ENCODE results near the gene STAMBPL1.
A peak's percentile ranks its signal among the peaks of the same experiment; 100 is the strongest.

The STAMBPL1 gene

DNA sequence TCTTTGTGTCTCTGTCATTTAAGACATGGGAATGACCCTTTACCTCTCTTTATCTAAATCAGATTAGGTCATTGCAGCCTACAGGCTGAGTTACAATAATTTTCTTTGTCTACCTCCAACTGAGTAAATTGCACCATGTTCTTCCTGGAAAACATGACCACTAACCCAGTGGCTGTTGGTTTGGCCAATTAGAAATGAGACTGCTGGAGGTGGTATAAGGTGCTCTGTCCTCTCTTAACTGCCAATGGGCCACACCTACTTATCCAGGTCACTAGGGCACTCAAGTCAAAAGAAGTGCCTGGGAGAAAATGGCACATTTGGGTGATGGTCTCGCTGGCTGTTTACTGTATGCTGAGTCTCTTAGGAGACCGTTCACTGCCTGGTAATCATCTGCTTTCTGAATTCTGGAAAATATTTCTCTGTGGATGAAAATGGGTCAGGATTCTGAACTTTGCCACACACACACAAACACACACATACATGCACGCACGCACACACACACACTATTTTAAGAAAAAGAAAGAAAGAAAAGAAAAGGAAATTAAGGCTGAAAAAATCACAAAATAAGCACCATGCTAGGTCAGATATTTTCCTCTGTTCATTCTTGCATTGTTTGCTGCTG is 16.4 kb downstream of the STAMBPL1 start:
- TF ChIP-seq, protein P1, sequence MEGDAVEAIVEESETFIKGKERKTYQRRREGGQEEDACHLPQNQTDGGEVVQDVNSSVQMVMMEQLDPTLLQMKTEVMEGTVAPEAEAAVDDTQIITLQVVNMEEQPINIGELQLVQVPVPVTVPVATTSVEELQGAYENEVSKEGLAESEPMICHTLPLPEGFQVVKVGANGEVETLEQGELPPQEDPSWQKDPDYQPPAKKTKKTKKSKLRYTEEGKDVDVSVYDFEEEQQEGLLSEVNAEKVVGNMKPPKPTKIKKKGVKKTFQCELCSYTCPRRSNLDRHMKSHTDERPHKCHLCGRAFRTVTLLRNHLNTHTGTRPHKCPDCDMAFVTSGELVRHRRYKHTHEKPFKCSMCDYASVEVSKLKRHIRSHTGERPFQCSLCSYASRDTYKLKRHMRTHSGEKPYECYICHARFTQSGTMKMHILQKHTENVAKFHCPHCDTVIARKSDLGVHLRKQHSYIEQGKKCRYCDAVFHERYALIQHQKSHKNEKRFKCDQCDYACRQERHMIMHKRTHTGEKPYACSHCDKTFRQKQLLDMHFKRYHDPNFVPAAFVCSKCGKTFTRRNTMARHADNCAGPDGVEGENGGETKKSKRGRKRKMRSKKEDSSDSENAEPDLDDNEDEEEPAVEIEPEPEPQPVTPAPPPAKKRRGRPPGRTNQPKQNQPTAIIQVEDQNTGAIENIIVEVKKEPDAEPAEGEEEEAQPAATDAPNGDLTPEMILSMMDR (IDR thresholded peaks at IDR 0.05; ENCODE audit: low read depth, low read length): no peak
- in situ Hi-C loops (cut with HindIII; ENCODE audit: low sequenced_read_pairs): no loop called here
- no peak overlapping the region for H3K4me3 ChIP-seq (ENCODE audit: low read depth, low read length)
- no peak for DNase-seq (ENCODE audit: low read depth, low spot score)

DNA sequence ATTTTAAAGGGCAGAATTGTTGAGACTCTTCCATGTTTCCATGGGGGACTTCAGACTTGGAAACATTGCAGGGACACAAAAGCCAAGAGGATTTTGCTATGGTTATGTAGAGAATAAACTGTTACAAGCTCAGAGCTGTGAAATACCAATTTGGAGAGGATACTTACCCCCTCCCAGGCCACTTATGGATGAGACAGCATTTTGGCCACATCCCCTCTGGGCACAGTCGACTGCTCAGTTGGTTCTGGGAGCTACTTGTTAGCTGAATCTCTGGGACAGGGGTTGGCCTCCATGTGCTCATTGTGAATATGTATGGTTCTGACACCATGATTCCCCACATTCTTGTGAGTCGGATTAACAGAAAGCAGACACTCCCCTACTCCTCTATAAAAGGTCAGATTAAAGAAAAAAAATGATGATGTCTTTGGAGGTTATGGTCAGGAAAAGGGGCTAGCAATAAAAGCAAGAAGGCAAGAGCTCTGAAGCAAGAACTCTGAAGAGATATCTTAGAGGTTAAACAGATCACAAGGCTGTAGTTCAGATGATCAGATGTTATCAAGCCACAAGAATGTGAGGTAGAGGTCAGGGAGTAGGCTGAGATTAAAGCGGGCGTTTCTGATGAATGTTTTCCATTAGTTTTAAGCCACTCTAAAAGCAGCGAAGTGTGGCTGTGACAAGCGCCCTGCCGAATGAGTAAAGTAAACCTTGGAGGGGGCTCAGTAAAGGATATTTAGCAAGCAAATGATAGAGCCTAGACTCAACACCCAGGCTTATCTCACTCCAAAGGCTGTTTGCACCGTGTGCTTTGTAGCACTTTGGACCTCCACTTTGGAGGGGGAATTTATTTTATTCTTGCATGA is 17.2 kb downstream of the STAMBPL1 start:
- no peak for DNase-seq (ENCODE audit: low read depth, low spot score)
- no peak overlapping the region for H3K4me3 ChIP-seq (ENCODE audit: low read depth, low read length)
- in situ Hi-C loops (cut with HindIII; ENCODE audit: low sequenced_read_pairs): no loop called here
- TF ChIP-seq, protein P1 (IDR thresholded peaks at IDR 0.05; ENCODE audit: low read depth, low read length): no peak

DNA sequence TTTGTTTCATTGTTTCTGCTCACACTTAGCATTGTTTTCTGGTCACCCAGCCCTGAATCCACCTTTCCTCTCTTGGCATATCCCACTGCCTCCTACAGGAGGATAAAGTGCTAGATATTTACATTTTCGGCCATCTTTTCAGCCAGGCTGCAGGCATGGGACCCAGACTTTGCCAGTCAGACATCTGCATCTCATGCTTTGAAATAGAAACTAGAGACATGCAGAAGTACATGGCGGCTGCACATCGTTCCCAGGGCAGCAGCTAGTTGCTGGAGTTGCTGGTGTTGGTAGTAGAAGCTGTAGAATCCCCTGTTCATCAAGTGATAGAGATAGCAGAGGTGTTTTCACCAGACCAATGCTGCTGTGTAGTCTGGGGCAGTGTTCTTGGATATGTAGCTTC is 18.7 kb downstream of the STAMBPL1 start:
- TF ChIP-seq, protein P1 (IDR thresholded peaks at IDR 0.05; ENCODE audit: low read depth, low read length): no peak

DNA sequence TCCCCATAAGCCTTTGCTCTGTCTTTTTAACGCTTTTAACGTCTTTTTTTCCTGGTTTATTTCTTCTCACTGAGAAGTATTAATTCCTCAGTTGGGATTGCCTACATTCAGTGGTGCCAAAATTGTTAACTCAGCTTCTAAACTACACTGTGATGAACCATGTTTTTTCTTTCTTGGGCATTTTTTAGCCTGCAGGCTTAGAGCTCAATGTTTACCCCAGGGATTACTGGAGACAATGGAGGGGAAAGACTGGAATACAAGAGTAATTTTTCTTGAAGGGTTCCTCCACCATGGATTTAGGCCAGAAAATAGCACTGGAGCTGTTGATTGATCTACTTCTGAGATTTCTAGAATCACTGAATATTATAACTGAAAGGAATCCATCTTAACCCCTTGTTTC is 19.8 kb downstream of the STAMBPL1 start:
- no peak overlapping the region for H3K4me3 ChIP-seq (ENCODE audit: low read depth, low read length)
- in situ Hi-C loops (cut with HindIII; ENCODE audit: low sequenced_read_pairs): no loop called here
- no peak for DNase-seq (ENCODE audit: low read depth, low spot score)

More for the DNA sequence above, 18.7 kb downstream of the STAMBPL1 start:
- H3K4me3 ChIP-seq (ENCODE audit: low read depth, low read length): no peak overlapping the region
- DNase-seq (ENCODE audit: low read depth, low spot score): no peak
- in situ Hi-C loops (cut with HindIII; ENCODE audit: low sequenced_read_pairs): no loop called here

DNA sequence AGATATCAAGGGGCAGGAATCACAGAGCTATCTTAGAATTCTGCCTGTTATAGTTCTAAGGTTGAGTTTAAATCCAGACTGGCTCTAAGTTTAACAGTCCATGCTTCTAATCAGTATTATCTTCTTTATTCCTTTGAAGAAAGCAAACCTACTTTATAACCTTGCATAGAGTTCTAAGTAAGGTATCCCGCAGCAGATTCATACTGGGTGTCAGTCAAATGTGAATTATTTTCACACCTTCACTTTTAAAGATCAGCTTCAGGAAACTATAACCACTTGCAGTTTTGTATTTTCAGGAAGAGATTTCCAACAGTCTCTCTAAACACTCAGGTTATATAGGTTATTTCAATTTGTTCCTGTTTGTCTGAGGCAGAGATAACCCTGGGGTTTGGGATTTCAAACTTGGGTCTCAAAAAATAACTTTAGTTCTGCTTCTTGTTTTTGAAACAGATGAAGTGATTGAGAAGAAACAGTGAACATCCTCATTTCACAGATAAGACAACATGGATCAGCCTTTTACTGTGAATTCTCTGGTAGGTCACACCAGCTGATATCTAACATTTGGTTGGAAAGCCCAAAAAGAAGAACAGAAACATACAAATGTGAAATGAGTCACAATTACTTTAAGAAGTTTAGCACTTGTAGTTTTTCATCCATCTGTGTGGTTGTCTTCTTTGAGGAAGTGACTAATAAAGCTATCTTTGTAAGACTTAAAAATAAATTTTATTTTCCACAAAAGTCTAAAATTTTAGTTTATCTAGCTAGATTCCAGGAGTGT is 21.4 kb downstream of the STAMBPL1 start:
- H3K4me3 ChIP-seq (ENCODE audit: low read depth, low read length): no peak overlapping the region
- TF ChIP-seq, protein P1 (IDR thresholded peaks at IDR 0.05; ENCODE audit: low read depth, low read length): no peak
- in situ Hi-C loops (cut with HindIII; ENCODE audit: low sequenced_read_pairs): no loop called here
- peak; percentile 47 for DNase-seq (ENCODE audit: low read depth, low spot score)

More for the DNA sequence above, 19.8 kb downstream of the STAMBPL1 start:
- TF ChIP-seq, protein P1 (IDR thresholded peaks at IDR 0.05; ENCODE audit: low read depth, low read length): no peak

DNA sequence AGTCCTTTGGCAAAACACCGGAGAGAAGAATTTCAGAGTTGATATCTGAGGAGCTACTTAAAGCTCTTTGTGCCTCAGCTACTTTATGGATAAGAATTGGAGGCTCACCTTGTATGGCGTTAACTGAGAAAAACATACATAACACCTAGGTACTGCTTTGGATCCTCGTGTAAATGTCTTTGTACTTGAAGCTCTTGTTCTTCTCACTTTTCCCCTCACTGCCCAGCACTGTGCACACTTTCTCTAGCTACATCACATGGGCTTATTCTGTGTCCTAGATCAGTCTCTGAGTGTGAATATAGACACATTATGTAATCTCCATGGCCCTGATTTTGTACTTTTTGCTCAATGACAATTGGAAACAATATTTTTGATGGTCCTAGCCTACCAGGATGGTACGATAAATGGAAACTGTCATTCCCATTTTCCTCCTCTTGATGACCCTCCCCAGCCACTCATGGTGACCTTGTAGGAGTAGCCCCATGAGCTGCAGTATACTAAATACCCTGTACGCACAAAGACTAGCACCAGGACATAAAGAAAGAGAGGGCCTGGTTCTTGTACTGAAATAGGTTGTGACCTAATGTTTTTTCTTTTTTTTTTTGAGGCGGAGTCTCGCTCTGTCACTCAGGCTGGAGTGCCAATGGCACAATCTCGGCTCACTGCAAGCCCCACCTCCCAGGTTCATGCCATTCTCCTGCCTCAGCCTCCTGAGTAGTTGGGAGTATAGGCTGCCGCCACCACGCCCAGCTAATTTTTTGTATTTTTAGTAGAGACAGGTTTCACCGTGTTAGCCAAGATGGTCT is 22.1 kb downstream of the STAMBPL1 start:
- in situ Hi-C loops (cut with HindIII; ENCODE audit: low sequenced_read_pairs): no loop called here
- H3K4me3 ChIP-seq (ENCODE audit: low read depth, low read length): no peak overlapping the region
- TF ChIP-seq, protein P1 (IDR thresholded peaks at IDR 0.05; ENCODE audit: low read depth, low read length): no peak
- DNase-seq (ENCODE audit: low read depth, low spot score): no peak
